GM18505 (cell line): Measurements from ENCODE around the gene RXFP1.

Experiments used
- ATAC-seq: cut with Tn5 transposase; IDR thresholded peaks from one replicate; pipeline ENCODE4 v1.9.1; 2021; ENCODE audit not compliant: unreplicated experiment
- POLR2A ChIP-seq: IDR thresholded peaks from 4 replicates; pipeline ENCODE4 v1.6.1; 2011; ENCODE audit warnings: borderline replicate concordance; ENCODE audit not compliant: insufficient read depth, insufficient read length; ENCODE audit errors: extremely low read depth

The RXFP1 gene

DNA sequence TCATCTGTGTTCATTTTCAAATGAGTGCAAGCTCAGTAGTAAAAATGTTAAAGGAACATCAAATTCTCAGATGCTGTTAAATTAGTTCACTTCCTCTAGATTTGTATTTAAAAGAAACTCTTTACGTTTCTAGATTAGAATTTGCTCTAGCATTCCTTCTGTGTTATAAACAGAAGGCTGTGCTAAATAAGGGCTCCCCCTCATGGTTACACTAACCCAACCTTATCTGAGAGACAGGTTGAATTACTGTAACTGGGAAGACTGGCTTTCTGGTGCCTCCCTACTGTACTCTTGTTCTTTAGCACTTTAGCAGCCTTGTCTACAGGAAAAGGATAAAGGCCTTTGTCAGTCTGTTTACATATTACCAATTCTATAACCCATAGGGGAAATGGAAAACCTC is 56.8 kb downstream of the RXFP1 start:
- TF ChIP-seq POLR2A: no peak
- ATAC-seq: no peak

DNA sequence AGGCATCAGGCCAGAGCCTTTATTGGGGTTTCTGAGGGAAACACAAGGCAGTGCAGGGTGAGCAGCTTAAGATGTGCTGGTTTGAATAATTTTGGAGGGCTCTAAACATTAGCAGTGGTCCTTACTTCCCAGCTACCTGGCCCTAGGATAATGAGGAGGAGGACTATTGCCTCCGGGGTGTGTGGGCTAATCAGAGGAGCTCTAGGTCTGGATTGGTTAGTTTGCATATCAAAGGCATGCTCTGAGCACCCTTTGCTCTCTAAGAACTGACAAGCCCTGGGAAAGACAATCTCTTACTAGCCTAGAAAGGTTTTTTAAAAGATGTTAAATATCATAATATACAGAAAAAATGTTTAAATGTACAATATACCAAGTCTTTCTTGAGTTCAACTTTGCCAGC is 58.4 kb downstream of the RXFP1 start:
- ATAC-seq: no peak
- TF ChIP-seq POLR2A: no peak

DNA sequence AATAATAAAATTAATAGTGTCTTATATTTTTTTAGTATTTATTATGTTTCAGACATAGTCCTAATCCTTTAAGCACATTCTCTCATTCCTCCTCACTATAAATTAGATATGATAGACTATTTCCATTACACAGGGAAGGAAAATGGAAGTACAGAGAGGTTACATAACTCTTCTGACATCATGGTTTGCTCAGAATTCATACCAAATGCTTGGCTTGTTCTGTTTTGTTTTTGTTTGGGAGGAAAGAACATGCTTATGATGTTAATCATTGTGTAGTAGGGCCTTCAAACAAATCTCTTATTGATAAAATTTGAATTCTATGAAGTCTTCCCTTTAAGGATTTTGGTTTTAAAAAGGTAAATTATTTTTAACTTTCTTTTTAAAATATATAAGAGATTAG is 59.5 kb downstream of the RXFP1 start:
- no peak for ATAC-seq

GRCh38 chr4:158586881-158587280 is 65.2 kb downstream of the RXFP1 start:
- TF ChIP-seq POLR2A: no peak
- no peak for ATAC-seq

More for the DNA sequence above, 59.5 kb downstream of the RXFP1 start:
- TF ChIP-seq POLR2A: no peak

GRCh38 chr4:158588285-158588684 is 66.6 kb downstream of the RXFP1 start:
- no peak for ATAC-seq
- TF ChIP-seq POLR2A: no peak

DNA sequence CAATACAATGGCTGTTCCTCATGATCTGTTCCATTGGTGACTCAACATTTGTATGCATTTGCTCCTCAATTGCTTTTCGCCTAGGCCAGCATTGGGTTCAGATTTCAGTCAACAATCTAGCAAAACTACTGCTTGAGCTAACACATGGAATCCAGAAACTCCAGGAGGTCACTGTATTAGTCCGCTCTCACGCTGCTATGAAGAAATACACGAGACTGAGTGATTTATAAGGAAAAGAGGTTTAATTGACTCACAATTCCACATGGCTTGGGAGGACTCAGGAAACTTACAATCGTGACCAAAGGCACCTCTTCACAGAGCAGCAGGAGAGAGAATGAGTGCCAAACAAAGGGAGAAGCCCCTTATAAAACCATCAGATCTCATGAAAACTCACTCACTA is 67.1 kb downstream of the RXFP1 start:
- ATAC-seq: no peak
- TF ChIP-seq POLR2A: no peak

- no peak for TF ChIP-seq POLR2A
- no peak for ATAC-seq
Observed at GRCh38 chr4:158590306-158590705, 68.6 kb downstream of the RXFP1 start.

DNA sequence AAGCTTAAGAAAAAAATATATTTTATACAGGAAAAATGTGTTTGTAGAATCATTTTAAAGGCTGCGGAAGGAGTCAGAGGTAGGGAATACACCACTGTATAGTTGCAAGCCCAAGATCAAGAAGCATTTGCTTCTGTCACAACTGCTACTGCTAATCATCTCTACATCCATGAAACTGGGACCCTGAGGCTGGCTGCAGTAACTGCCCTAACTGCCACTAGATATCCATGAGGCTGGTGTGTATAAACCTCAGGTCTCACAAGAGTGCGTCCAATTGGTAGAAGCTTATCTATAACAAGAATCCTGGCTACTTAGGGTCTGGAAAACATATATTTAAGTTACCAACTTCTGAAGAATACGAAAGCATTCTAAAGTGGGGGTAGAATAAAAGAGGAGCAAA is 69.1 kb downstream of the RXFP1 start:
- no peak for ATAC-seq

DNA sequence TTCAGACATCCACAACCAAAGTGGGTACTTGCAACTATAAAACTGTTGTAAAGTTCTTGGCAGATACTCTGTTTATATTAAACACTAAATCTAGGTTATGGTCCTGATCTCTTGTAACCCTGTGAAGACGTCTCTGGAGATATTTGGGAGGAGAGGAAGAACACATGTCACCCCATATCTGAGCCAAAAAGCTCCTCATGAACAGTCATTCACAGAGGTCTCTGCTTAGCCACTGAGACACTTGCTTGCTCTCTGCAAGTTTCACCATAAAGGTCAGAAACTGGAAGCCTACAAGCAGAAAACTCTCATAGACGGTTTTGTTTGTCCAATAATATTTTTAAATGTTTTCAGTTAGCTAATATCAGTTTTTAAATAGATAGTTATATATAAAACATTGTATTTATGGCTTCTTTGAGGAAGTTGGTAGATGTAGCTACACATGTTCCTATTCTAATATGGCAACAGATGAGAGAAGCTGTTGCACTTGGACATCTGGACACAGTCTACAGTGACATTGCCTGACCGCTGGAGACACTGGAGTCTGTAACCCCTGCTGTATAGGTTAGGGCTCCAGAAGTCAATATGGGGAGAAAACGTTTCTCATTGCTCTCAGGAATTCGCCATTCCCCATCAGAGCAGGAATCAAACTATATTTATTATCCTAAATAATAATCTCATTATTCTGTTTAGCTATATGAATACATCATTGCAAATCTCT is 76.4 kb downstream of the RXFP1 start:
- TF ChIP-seq POLR2A: no peak
- no peak for ATAC-seq

More for the DNA sequence above, 69.1 kb downstream of the RXFP1 start:
- TF ChIP-seq POLR2A: no peak

DNA sequence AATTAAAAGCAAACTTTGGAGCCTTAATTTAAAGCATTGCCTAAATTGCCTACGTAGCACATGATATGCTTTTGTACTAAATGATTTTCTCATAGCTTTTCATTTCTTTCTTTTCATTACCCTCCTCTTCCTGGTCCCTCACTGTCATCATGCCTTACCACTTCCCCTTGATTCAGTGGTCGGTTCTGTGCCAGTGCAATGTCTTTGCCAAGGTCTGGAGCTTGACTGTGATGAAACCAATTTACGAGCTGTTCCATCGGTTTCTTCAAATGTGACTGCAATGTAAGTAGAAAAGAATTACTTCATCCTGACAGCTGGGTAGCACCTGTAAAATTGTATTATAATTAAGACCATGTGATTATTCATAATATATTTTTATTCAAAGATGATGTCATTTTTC is 77.5 kb downstream of the RXFP1 start:
- ATAC-seq: no peak
- no peak for TF ChIP-seq POLR2A

- no peak for ATAC-seq
- no peak for TF ChIP-seq POLR2A
Observed at GRCh38 chr4:158599765-158600498, 78.2 kb downstream of the RXFP1 start.

DNA sequence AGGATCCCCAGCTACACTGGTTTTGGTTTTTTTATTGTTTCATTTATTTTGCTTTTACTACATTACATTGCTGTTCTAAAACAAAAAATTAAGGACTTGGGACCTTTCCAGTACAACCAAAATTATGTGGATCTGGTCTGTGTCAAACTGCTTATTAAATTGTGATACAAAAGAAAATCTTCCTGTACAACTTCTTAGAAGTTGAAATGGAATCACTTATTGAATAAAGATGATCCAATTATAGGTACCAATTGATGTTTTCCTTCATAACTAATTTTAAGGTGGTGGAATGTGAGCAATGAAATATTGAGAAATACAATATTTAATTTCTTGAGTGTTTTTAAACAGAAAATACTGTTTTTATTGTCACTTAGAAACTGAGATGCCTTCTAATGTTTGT is 82.7 kb downstream of the RXFP1 start:
- ATAC-seq: no peak
- no peak for TF ChIP-seq POLR2A

DNA sequence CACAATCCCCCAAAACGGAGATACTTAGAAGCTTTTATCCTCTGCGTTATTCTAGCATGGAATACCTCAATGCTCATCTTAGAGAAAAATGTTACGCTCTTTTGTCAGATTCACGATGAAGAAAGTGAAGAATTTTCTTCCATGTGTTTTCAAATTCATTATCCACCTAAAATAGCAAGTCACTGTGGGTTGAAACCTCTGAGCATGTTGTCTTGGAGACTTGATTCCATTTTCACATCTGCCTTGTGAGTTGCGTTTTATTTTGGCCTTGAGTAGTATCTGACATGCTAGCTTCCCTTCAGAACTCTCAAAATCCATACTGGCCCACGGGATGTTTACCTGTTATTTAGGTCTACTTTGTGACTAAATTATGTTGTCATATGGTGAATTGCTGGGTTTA is 83.7 kb downstream of the RXFP1 start:
- no peak for TF ChIP-seq POLR2A

DNA sequence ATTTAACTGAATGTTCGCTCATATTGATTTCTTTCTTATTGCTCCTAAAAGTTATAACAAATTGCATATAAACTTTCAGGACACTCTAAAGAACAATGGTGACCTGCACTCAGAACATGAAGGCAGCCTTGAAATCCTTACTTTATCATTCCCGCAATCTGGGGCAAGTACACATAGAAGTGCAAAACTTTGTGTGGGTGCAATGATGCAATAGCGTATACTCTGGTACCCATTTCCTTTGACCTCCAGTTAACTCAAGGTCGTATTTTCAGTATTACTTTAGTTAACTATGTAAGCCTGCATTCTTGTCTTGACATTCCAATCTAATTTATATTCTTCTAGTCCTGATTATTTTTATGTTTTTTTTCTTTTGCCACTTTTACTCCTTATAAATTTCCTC is 85.3 kb downstream of the RXFP1 start:
- TF ChIP-seq POLR2A: no peak
- no peak for ATAC-seq

More for the DNA sequence above, 83.7 kb downstream of the RXFP1 start:
- no peak for ATAC-seq
